ENCODE results near the gene SLC38A5. TPM values are rescaled to one million over a fixed set of nuclear protein-coding genes. Genes with fewer than 3 reads are reported as not detected.

The SLC38A5 gene
- total and polyA plus RNA-seq, 2 donors from 2014 or later: 2.9 to 8.3 TPM

- Histone ChIP-seq H3K9me3 (ENCODE audit: control insufficient read depth in 2 of 3, insufficient read depth in 1 of 3, low read length in 3 of 3) (no peaks in the 10 kb centered on the region), H3K4me1 (ENCODE audit: control insufficient read depth in 2 of 3, insufficient read depth in 2 of 3, low read depth in 1 of 3, low read length in 3 of 3) (no peaks in the 10 kb centered on the region), H3K4me3 (ENCODE audit: low read length in 3 of 3) (no peak overlapping the region), H3K27ac (ENCODE audit: low read depth in 2 of 2, low read length in 2 of 2) (no peak overlapping the region), H3K9ac (ENCODE audit: low read length in 3 of 3) (no peak overlapping the region), H3K27me3 (ENCODE audit: control insufficient read depth, insufficient read depth, low read length) (no peaks in the 10 kb centered on the region), H3K36me3 (ENCODE audit: control insufficient read depth in 2 of 3, insufficient read depth in 3 of 3, low read length in 3 of 3) (no peaks in the 10 kb centered on the region)
- no peak for TF ChIP-seq CTCF (IDR thresholded peaks at IDR 0.05; ENCODE audit: borderline replicate concordance, extremely low read depth, insufficient read depth)
- intact Hi-C loops (cut with DNase I): no loop called here
- DNase-seq (peak in 1 of 5 donors; percentile 6), FAIRE-seq (no peak)
These were observed 3.0 kb upstream of the SLC38A5 start for GRCh38 chrX:48472851-48473703.

GRCh38 chrX:48472225-48472624 lies 2.2 kb upstream of the SLC38A5 start:
- Histone ChIP-seq H3K4me3 (ENCODE audit: low read length in 3 of 3) (no peak overlapping the region), H3K36me3 (ENCODE audit: control insufficient read depth in 2 of 3, insufficient read depth in 3 of 3, low read length in 3 of 3) (no peaks in the 10 kb centered on the region), H3K9me3 (ENCODE audit: control insufficient read depth in 2 of 3, insufficient read depth in 1 of 3, low read length in 3 of 3) (no peaks in the 10 kb centered on the region), H3K4me1 (ENCODE audit: control insufficient read depth in 2 of 3, insufficient read depth in 2 of 3, low read depth in 1 of 3, low read length in 3 of 3) (no peaks in the 10 kb centered on the region), H3K9ac (ENCODE audit: low read length in 3 of 3) (no peak overlapping the region), H3K27ac (ENCODE audit: low read depth in 2 of 2, low read length in 2 of 2) (no peak overlapping the region), H3K27me3 (ENCODE audit: control insufficient read depth, insufficient read depth, low read length) (no peaks in the 10 kb centered on the region)
- intact Hi-C loops (cut with DNase I): no loop called here
- no peak for TF ChIP-seq CTCF (IDR thresholded peaks at IDR 0.05; ENCODE audit: borderline replicate concordance, extremely low read depth, insufficient read depth)
- FAIRE-seq (no peak), DNase-seq (peak in 1 of 5 donors; percentile 21)

GRCh38 chrX:48471504-48471903 lies 1.4 kb upstream of the SLC38A5 start:
- TF ChIP-seq CTCF (IDR thresholded peaks at IDR 0.05; ENCODE audit: borderline replicate concordance, extremely low read depth, insufficient read depth): no peak

More at GRCh38 chrX:48471504-48471903, 1.4 kb upstream of the SLC38A5 start:
- Histone ChIP-seq H3K4me1 (ENCODE audit: control insufficient read depth in 2 of 3, insufficient read depth in 2 of 3, low read depth in 1 of 3, low read length in 3 of 3) (no peaks in the 10 kb centered on the region), H3K9me3 (ENCODE audit: control insufficient read depth in 2 of 3, insufficient read depth in 1 of 3, low read length in 3 of 3) (no peaks in the 10 kb centered on the region), H3K9ac (ENCODE audit: low read length in 3 of 3) (no peak overlapping the region), H3K27ac (ENCODE audit: low read depth in 2 of 2, low read length in 2 of 2) (no peak overlapping the region), H3K36me3 (ENCODE audit: control insufficient read depth in 2 of 3, insufficient read depth in 3 of 3, low read length in 3 of 3) (no peaks in the 10 kb centered on the region), H3K27me3 (ENCODE audit: control insufficient read depth, insufficient read depth, low read length) (no peaks in the 10 kb centered on the region), H3K4me3 (ENCODE audit: low read length in 3 of 3) (no peak overlapping the region)
- FAIRE-seq: no peak
- intact Hi-C loops (cut with DNase I): no loop called here
- no peak for DNase-seq

All from kidney (tissue), 14 donors.